ENCODE results near the gene ZNF594. TPM values are rescaled to one million over a fixed set of nuclear protein-coding genes. Genes with fewer than 3 reads are reported as not detected.
"Not testable (repeated sequence)": the region's sequence is repeated elsewhere in the genome, so short reads cannot be mapped to it uniquely, and the experiment has no call there.

The ZNF594 gene
- total RNA-seq, 4 donors from 2014 or later: 2.5 to 10.1 (median 4.5) TPM

GRCh38 chr17:5133311-5133710 lies 58.4 kb downstream of the ZNF594 start:
- Histone ChIP-seq H3K27ac (no peak overlapping the region), H3K9me3 (no peaks in the 10 kb centered on the region), H3K36me3 (no peaks in the 10 kb centered on the region), H3K4me3 (no peak overlapping the region), H3K27me3 (no peaks in the 10 kb centered on the region), H3K4me1 (no peaks in the 10 kb centered on the region)
- TF ChIP-seq POLR2AphosphoS5 (IDR thresholded peaks at IDR 0.05) (no peak), EP300 (IDR thresholded peaks at IDR 0.05) (no peak), CTCF (IDR thresholded peaks at IDR 0.05) (no peak), POLR2A (IDR thresholded peaks at IDR 0.05) (no peak)
- DNase-seq (ENCODE audit: low spot score in 2 of 2): peak; percentile 20 to 37
- 91% methylated on average over 8 of the region's 8 CpGs for whole genome bisulfite sequencing

GRCh38 chr17:5132503-5133225 lies 59.0 kb downstream of the ZNF594 start:
- peak in 1 of 2 donors; percentile 49 for DNase-seq (ENCODE audit: low spot score in 2 of 2)
- 89% methylated on average over 10 of the region's 15 CpGs for WGBS
- H3K27ac ChIP-seq, H3K36me3 ChIP-seq, H3K27me3 ChIP-seq, H3K4me1 ChIP-seq, H3K9me3 ChIP-seq, H3K4me3 ChIP-seq: not testable (repeated sequence)

- DNase-seq (ENCODE audit: low spot score in 2 of 2): peak in 1 of 2 donors; percentile 41
- H3K4me3 ChIP-seq, H3K27ac ChIP-seq, H3K27me3 ChIP-seq, H3K36me3 ChIP-seq, H3K9me3 ChIP-seq, H3K4me1 ChIP-seq: not testable (repeated sequence)
- 87% methylated on average over 6 of the region's 16 CpGs for WGBS
Observed at GRCh38 chr17:5131799-5132502, 59.7 kb downstream of the ZNF594 start.

- no peak overlapping the region for H3K27ac ChIP-seq
- H3K9me3 ChIP-seq: no peaks in the 10 kb centered on the region
- DNase-seq (ENCODE audit: low spot score in 2 of 2): peak in 1 of 2 donors; percentile 34
- TF ChIP-seq EP300 (IDR thresholded peaks at IDR 0.05) (no peak), POLR2AphosphoS5 (IDR thresholded peaks at IDR 0.05) (no peak), CTCF (IDR thresholded peaks at IDR 0.05) (no peak), POLR2A (IDR thresholded peaks at IDR 0.05) (no peak)
- WGBS: 87% methylated on average over 7 of the region's 7 CpGs
- no peak overlapping the region for H3K4me3 ChIP-seq
- no peaks in the 10 kb centered on the region for H3K4me1 ChIP-seq
- H3K36me3 ChIP-seq: no peaks in the 10 kb centered on the region
- H3K27me3 ChIP-seq: peaks cover 9% of the 10 kb centered on the region
Observed at GRCh38 chr17:5131146-5131715, 60.4 kb downstream of the ZNF594 start.

- DNase-seq (ENCODE audit: low spot score in 2 of 2): peak in 1 of 2 donors; percentile 30
- H3K4me3 ChIP-seq, H3K4me1 ChIP-seq, H3K9me3 ChIP-seq, H3K36me3 ChIP-seq, H3K27ac ChIP-seq: not testable (repeated sequence)
- peaks cover 14% of the 10 kb centered on the region for H3K27me3 ChIP-seq
- 66% methylated on average over 3 of the region's 5 CpGs for WGBS
Observed at GRCh38 chr17:5130687-5131086, 61.0 kb downstream of the ZNF594 start.

- peak in 1 of 2 donors; percentile 20 for DNase-seq (ENCODE audit: low spot score in 2 of 2)
Observed at GRCh38 chr17:5130261-5130660, 61.4 kb downstream of the ZNF594 start.

GRCh38 chr17:5129770-5130169 lies 61.9 kb downstream of the ZNF594 start:
- H3K27ac ChIP-seq, H3K4me3 ChIP-seq, H3K4me1 ChIP-seq, H3K9me3 ChIP-seq, H3K36me3 ChIP-seq: not testable (repeated sequence)
- WGBS: 95% methylated on average over 8 of the region's 8 CpGs
- peak in 1 of 2 donors; percentile 24 for DNase-seq (ENCODE audit: low spot score in 2 of 2)
- H3K27me3 ChIP-seq: peaks cover 14% of the 10 kb centered on the region

More at GRCh38 chr17:5130261-5130660, 61.4 kb downstream of the ZNF594 start:
- 96% methylated on average over 10 of the region's 10 CpGs for whole genome bisulfite sequencing
- not testable (repeated sequence) for H3K27ac ChIP-seq, H3K9me3 ChIP-seq, H3K4me1 ChIP-seq, H3K4me3 ChIP-seq, H3K36me3 ChIP-seq
- peaks cover 14% of the 10 kb centered on the region for H3K27me3 ChIP-seq

Other genes starting within 250 kb of the ZNF594 start
- 100 to 1,000 TPM; 392 to 756 (median 686) TPM for gene PFN1, start 243.3 kb downstream of the ZNF594 start, total RNA-seq
- 1 to 10 TPM; 2.0 to 4.2 (median 3.2) TPM for gene ENO3, start 240.7 kb downstream of the ZNF594 start, total RNA-seq
- gene SPAG7, start 224.1 kb downstream of the ZNF594 start, total RNA-seq: 10 to 100 TPM; 30.5 to 52.7 (median 47.1) TPM
- gene CAMTA2, start 204.2 kb downstream of the ZNF594 start, total RNA-seq: 10 to 100 TPM; 27.4 to 60.8 (median 34.6) TPM
- 1 to 10 TPM in 2 of 4 donors, under 1 TPM in 2; 0.73 to 1.4 (median 1.2) TPM for gene INCA1, start 194.3 kb downstream of the ZNF594 start, total RNA-seq
- gene KIF1C, start 193.9 kb downstream of the ZNF594 start, total RNA-seq: 100 to 1,000 TPM in 2 of 4 donors, 10 to 100 TPM in 2; 52.7 to 104 (median 97.8) TPM
- gene SLC52A1, start 156.4 kb downstream of the ZNF594 start, total RNA-seq: 10 to 100 TPM in 1 of 4 donors, 1 to 10 TPM in 3; 2.2 to 25.0 (median 5.9) TPM
- 1 to 10 TPM; 2.7 to 6.2 (median 4.4) TPM for gene ZFP3, start 113.4 kb downstream of the ZNF594 start, total RNA-seq
- 1 to 10 TPM; 3.7 to 6.7 (median 5.0) TPM for gene ZNF232, start 80.0 kb downstream of the ZNF594 start, total RNA-seq
- gene USP6, start 75.8 kb downstream of the ZNF594 start, total RNA-seq: 1 to 10 TPM in 1 of 4 donors, under 1 TPM in 2, not detected in 1; 0.16 to 1.4 (median 0.89) TPM
- not detected for gene SCIMP, start 43.0 kb upstream of the ZNF594 start, total RNA-seq
- 10 to 100 TPM; 19.2 to 46.4 (median 25.0) TPM for gene RABEP1, start 90.4 kb upstream of the ZNF594 start, total RNA-seq
- 10 to 100 TPM; 64.4 to 87.1 (median 75.6) TPM for gene NUP88, start 227.8 kb upstream of the ZNF594 start, total RNA-seq
- gene RPAIN, start 228.3 kb upstream of the ZNF594 start, total RNA-seq: 10 to 100 TPM; 29.2 to 81.7 (median 34.8) TPM
- gene C1QBP, start 247.3 kb upstream of the ZNF594 start, total RNA-seq: 100 to 1,000 TPM in 3 of 4 donors, 10 to 100 TPM in 1; 55.7 to 173 (median 117) TPM

All from suprapubic skin (tissue), 4 donors.